GM21447 (cell line): ENCODE data around the gene CREBBP.
A peak's percentile ranks its signal among the peaks of the same experiment; 100 is the strongest.
"Not testable (repeated sequence)": the region's sequence is repeated elsewhere in the genome, so short reads cannot be mapped to it uniquely, and the experiment has no call there.

ENCODE experiments used
- ATAC-seq: cut with Tn5 transposase; IDR thresholded peaks from one replicate; pipeline ENCODE4 v1.9.1; 2021; ENCODE audit not compliant: unreplicated experiment

The CREBBP gene

DNA sequence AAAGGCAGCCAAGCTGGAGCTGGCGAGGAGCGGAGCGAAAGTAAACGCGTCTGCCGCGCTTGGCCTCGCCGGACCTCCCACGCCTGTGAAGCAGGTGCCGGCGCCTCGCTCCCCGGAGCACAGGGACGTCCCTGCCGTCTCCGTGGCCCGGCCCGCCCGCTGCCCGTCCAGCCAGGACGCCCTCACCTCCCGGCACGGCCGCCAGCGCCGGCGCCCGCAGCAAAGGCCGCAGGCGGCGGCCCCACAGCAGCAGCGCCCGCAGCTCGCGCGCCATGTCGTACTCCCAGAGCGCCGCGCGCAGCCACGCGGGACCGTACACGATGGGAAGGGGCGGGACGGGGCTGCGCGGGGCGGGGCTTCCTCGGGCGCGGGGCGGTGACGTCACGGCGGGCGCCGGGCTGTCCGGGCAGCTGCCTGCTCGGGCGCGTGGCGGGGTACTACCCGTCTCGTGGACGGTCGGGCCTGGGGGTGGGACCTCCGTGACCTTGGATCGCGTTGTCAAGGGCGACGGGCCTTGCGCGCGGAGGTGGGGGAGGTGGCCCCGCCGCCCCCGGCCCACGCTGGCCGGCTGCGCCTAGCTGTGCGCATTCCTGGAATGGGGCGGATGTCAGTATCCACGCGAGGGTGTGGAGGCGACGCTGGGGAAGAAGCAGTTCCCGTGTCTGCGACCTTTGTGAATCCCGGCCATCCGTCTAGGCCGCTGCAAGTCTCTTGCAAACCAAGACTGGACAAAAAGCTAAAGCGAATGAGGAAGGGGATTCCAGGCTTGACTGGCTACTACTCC lies 163.1 kb downstream of the CREBBP start, which contains the start of gene TRAP1:
Gene TRAP1, minus strand, starts transcription at position 290 of the 784 bp plus-strand sequence. Its CDS starts 16 bp downstream, at position 274.
- peak; percentile 81 for ATAC-seq

DNA sequence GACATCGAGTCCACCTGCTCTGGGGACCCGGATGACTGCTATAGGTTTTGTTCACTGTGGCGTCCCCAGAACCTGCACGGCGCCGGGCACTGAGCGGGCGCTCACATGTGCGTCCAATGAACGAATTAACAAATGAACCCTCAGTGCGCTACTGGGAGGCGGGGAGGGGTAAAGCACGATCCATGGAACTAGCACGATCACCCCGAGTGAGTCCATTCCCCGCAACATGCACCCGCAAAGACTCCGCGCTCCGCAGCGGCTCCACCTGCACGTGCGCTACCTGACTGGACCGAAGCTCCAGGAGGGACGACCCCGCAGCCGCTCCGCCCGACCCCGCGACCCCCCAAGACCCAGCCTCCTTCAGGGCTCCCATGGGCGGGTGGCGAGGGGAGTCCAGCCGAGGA lies 163.7 kb downstream of the CREBBP start:
- peak; percentile 23 for ATAC-seq

DNA sequence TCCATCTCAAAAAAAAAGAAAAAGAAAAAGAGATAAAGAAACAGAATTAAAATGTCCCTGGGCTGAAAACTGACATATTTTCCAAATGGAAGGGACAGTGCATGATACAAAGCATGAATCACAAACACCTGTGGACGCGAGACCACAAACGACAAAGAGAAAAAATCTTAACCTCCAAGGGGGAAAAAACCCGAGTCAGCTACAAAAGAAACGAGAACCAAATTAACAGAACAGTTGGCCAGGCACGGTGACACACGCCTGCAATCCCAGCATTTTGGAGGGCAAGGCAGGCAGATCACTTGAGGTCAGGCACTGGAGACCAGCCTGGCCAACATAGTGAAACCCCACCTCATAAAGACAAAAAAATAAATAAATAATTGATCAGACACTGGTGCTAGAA lies 165.1 kb downstream of the CREBBP start:
- no peak for ATAC-seq

DNA sequence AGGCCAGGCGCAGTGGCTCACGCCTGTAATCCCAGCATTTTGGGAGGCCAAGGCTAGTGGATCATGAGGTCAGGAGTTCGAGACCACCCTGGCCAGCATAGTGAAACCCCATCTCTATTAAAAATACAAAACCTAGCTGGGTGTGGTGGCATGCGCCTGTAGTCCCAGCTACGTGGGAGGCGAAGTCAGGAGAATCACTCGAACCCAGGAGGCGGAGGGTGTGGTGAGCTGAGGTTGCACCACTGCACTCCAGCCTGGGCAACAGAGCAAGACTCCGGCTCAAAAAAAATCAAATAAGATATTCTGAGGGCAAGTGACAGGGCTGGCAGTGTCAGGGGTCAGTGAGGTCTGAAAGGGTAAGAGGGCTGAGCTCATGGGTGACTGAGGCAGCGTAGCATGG lies 166.1 kb downstream of the CREBBP start:
- ATAC-seq = not testable (repeated sequence)

DNA sequence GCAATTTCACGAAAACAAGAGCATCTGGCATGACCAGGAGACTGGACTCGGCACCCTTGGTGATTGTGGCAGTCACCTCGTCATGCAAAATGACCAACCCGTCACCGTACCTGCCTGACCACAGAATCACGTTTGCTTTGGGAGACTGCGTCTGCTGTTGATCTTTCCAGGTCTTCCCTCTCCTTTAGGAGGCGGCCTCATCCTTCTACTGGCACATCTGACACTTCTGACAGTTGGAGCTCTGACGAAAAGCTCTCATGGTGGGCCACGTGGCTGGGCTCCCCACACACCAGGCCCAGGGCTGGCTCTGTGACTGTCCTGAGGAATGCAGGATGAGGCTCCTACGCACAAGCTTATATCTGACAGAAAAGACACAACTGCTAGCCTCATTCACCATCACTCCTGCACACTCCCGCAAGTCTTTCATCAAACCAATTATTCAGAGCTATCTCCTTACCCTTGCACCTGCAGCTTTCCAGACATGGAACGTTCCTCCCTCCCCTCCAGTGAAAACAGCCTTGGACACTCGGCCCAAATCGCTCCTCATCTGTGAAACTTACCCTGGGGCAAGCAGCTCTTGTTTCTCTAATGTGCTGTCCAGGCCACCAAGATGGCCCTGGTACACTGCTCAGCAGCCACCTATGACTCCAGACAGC lies 166.8 kb downstream of the CREBBP start:
- no peak for ATAC-seq

DNA sequence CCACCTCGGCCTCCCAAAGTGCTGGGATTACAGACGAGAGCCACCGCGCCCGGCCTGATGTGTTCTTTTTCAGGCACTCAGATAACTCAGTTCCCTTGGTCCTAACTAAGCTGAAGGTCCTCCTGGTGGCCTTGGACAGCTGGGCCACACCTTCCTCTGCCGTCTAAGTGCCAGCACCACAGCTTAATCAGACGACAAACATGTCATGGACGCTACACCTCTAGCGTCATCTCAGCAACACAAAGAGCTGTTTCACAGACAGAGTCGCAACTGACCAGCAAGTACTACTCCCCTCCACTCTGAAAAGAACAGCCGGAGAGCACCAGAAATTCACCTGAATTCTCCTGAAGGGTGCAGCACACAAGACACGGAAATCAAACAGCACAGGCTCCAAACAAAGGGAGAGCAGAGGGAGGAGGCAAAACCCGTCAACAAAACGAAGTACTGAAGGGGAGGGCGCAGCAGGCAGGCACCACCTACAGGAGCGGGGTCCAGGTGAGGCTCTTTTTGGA lies 167.6 kb downstream of the CREBBP start:
- ATAC-seq = no peak

DNA sequence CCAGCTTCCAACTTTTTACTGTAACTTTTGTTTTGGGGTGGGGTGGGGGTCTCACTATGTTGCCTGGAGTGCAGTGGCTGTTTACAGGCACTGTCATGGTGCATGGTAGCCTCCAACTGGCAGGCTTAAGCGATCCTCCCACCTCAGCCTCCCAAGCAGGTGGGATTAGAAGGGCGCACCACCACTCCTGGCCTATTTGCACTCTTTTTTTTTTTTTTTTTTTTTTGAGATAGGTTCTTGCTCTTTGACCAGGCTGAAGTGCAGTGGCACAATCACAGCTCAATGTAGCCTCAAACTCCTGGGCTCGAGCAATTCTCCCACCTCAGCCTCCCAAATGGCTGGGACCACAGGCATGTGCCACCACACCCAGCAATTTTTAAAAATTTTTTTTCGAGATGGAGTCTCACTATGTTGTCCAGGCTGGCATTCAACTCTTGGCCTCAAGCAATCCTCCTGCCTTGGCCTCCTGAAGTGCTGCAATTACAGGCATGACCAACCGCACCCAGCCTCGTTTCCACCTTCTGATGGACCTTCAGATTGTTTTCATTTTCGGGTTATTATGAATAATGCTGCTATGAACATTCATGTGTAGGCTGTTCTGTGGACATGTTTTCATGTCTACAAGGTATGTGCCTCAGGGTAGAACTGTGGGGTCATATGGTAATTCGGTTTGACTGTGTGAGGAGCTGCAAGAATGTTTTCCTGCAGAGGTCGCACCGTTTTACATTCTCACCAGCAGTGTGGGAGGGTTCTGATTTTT lies 174.1 kb downstream of the CREBBP start:
- ATAC-seq = no peak

DNA sequence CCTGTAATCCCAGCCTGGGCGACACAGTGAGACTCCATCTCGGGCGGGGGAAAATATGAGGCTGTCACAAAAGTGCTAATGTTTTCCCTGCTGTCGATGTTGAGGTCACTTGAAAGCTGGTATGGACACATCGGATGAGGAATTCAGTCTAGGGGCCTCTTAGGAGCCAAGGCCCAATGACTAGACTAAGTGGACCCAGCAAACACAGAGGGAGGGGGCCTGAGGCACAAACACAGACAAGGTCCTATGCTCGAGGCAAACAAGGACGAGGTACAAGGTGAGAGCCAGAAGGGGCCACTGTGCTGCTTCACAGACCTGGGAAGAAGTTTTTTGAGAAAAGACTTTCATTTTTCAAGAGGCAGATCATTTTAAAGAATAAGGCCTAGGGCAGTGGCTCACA lies 178.4 kb downstream of the CREBBP start:
- ATAC-seq = no peak

DNA sequence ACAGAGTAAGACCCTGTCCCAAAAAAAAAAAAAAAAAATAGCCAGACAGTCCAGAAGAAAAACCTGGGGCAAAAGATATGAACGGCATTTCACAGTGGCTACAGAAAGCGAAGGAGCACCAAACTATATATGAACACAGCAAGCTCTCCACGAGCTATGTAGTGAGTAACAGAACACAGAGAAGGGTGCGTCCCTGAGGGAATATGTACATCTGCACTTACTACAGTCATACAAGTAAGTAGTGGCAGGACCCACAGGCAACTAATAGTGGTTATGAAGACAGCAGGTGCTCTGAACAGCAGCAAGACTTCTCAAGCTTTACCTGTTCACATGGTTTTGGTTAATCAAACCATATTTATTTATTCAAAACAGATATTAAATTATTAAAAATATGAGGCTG lies 179.0 kb downstream of the CREBBP start:
- ATAC-seq = no peak

DNA sequence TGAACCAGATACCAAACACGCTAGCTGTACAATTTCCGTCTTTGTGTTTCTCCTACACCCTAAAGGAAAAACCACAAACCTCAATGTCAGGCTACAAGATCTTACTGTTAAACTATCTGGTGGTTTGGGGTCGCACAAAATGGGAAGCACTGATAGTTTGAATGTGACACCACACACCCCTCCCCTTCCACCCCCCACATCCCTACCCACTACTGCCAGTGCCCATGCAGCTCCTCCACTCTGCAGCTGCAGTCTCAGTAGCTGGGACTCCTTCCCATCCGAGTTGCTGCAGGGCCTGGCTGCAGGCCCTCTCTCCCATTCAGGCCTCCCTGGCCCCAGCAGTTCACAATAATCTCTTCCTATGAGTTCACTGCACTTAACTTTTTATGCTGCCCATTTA lies 181.6 kb downstream of the CREBBP start:
- no peak for ATAC-seq

DNA sequence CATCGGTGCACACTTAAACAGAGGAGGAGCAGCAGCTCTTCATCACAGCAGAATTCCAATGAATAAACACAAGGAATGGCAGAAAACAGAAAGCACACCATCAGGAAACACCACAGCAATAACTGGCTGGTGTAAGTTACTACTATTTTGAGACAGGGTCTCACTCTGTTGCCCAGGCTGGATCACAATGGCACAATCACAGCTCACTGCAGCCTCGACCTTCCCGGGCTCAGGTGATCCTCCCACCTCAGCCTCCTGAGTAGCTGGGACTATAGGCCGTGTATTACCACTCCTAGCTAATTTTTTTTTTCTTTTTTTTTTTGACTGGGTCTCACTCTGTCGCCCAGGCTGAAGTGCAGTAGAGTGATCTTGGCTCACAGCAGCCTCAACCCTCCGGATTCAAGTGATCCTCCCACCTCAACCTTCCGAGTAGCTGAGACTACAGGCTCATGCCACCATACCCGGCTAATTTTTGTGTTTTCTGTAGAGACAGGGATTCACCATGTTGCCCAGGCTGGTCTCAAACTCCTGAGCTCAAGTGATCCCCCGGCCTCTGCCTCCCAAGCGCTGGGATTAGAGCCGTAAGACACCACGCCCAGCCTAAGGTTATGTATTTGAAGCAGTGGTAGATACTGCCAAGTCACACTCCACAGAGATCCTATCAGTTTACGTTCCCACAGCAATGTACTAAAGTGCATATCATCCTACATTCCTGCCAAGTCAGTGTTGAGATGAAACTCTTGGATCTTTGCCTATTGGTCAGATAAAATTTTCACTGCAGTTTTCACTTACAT lies 183.9 kb downstream of the CREBBP start:
- no peak for ATAC-seq

DNA sequence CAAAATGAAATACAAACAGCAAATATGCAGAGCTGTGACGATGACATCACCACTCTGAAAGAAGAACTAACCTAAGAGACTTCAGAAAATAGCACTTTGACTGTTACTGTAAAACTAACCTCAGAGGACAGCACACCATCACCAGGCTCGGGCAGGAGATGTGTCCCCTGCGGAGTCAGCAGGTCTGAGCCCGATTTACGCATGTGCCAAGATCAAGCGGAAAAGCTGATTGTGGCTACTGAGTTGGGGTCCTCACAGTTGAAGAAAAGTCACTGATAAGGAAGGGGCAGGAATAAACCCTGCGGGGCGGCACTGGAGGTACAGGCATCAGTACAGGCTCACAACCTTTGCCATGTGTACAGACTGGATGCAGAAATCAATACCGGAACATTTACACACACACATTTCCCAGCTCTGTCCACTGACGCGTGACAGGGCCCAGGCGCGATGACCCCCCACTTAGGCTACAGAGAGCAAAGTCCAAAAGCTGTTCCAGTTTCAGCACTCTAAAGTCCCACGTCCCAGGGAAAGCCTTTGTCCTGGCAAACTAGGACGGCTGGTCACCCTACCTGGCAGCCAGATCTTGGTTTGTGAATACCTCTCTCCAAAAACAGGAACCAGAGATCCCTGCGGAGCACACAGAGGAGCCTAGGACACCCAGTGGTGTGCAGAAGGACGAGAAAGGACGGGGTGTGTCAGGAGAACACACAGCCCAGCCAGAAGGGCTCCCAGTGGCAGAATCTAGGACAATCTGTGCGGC lies 184.7 kb downstream of the CREBBP start:
- ATAC-seq = no peak

DNA sequence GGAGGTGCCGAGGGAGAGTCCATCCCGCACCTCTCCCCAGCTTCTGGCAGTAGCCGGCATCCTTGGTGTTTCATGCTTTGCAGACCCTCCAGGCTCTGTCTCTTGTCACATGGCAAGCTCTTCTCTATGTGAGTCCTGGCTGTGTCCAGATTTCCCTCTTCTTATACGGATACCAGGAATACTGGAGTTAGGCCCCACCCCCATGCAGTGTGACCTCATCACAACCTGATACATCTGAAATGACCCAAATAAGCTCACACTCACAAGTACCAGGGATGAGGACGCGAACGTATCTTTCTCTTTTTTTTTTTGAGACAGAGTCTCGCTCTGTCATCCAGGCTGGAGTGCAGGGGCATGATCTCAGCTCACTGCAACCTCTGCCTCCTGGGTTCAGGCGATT lies 186.5 kb downstream of the CREBBP start:
- ATAC-seq = no peak

DNA sequence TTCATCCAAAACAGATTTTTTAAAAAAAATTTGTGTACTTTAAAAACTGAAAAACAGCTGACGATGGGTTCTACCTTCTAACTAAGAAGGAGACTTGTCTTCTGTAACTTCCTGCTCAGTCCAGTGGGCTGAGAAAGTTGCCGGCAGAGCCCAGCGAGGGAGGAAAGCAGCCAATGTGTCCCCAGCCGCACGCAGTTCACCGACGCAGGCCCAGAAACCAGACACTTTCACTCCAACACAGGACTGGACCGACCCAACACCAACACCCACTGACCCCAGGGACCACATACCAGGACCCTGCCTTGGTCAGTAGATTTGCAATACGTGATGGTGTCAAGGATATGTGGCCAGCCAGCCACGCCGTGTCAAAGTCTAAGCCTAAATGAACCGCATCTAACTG lies 188.8 kb downstream of the CREBBP start:
- ATAC-seq = no peak

DNA sequence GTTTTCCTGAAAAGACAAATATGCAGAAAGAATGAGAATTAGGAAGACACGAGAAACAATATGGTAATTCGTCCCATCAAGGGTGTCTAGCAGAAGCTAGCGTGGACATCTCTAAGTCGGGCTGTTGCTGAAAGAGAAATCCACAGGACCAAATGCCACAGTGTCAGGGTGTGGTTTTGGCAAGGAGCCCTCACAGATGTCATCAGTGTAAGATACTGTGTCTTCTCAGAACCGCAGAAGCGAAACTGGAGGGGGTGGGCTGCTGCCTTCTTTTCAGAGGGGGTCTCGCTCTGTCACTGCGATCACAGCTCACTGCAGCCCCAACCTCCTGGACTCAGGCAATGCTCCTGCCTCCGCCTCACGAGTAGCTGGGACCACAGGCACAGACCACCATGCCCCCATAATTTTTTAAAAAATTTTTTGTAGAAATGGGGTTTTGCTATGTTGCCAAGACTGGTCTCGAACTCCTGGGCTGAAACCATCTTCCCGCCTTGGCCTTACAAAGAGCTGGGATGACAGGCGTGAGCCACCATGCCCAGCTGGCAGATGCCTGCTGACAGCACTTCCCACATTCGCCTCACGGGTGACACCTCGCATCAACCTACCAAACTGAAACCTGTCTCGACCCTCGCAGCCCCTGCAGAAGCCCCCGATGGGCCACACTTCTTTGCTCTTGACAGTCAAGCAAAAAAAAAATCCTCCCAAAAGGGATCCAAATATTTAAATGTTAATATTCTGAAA lies 189.4 kb downstream of the CREBBP start:
- ATAC-seq = no peak

DNA sequence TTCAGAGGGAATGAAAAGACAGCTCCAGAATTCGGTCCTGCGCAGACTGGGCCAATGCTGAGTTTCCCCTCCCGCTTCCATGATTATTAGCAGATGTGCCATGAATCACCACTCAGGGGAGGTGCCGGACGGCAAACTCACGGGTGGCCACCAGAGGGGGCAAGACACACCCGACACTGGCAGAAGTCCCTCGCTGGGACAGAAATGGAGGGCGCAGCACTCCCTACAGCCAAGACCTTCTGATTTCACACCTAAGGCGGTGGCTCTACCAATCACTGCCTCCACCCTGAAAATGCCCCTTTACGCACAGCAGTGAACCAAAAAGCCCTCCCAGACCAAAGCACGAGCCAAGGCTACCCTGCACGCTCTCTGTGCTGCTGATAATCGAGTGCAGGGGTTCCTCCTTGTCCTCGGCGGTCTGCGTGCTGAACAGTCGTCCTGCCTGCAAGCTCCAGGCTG lies 190.0 kb downstream of the CREBBP start:
- ATAC-seq = peak; percentile 81

DNA sequence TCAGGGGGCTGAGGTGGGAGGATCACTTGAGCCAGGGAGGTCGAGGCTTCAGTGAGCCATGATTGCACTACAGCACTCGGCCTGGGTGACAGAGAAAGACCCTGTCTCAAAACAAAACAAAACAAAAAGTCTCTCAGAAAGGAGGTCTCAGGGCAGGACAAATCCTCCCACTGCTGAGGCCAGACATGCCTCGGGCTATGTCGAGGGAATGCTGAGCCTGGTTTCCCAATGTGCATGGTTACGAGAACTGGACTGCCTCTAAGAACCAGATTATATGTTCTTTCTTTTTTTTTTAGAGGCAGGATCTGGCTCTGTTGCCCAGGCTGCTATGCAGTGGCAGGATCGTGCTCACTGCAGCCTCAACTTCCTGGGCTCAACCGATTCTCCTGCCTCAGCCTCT lies 190.8 kb downstream of the CREBBP start:
- ATAC-seq = no peak

DNA sequence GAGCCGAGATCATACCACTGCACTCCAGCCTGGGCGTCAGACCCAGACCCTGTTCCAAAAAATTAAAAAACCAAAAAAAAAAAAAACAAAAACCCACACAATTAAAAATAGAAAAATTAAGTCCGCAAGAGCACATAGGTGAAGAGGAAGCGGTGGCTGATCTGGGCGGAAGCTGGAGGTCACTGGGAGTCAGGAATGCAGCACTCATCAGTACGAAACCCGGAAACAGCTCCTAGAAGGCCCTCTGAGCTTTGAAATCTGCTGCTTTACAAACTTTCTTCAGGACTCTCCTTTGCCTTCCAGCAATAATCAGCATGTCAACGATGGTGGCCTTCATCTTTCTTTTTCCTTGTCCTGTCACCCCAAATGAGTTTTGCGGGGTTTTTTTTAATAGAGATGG lies 192.7 kb downstream of the CREBBP start:
- no peak for ATAC-seq

DNA sequence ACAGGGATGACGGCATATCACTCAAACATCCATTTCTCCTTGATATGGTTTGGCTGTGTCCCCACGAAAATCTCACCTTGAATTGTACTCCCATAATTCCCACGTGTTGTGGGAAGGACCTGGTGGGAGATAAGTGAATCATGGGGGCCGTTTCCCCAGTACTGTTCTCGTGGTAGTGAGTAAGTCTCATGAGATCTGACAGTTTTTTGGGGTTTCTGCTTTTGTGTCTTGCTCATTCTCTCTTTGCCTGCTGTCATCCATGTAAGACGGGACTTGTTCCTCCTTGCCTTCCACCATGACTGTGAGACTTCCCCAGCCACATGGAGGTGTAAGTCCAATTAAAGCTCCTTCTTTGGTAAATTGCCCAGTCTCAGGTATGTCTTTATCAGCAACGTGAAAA lies 193.5 kb downstream of the CREBBP start:
- ATAC-seq = no peak
